GM12878 (cell line): ENCODE data around the gene CLDN24.

Experiments
- CTCF ChIP-seq, 3 experiments: IDR thresholded peaks in 2 of 3; conservative IDR thresholded peaks in 1 of 3; 2 replicates each; pipeline ENCODE4 v1.5.1; 2011; ENCODE audit warnings: low read depth in 3 of 3, low read length in 3 of 3, mild to moderate bottlenecking in 3 of 3, control low read depth in 2 of 3, moderate library complexity in 2 of 3, inconsistent platforms in 1 of 3, mixed read lengths in 1 of 3; ENCODE audit not compliant: control insufficient read depth in 2 of 3, insufficient read depth in 1 of 3; ENCODE audit errors: extremely low read depth in 1 of 3
- IRF3 ChIP-seq: fragments of 450-650 bp; IDR thresholded peaks from 2 replicates; pipeline ENCODE4 v1.6.1; 2014; ENCODE audit warnings: mild to moderate bottlenecking
- POLR2AphosphoS5 ChIP-seq: IDR thresholded peaks from 2 replicates; pipeline ENCODE4 v1.6.1; 2011; ENCODE audit warnings: mild to moderate bottlenecking, low read length, inconsistent platforms
- POU2F2 ChIP-seq: IDR thresholded peaks from 3 replicates; pipeline ENCODE4 v1.6.1; 2011; ENCODE audit warnings: low read depth, mild to moderate bottlenecking, low read length, borderline replicate concordance
- RELA ChIP-seq: fragments of 450-650 bp; IDR thresholded peaks from 2 replicates; pipeline ENCODE4 v1.8.0; 2014; ENCODE audit warnings: borderline replicate concordance; ENCODE audit not compliant: partially characterized antibody
- TBL1XR1 ChIP-seq: IDR thresholded peaks from 2 replicates; pipeline ENCODE4 v1.6.1; 2012; ENCODE audit warnings: low read depth, low read length, improper control_type of control experiment

- TF ChIP-seq RELA (no peak), TBL1XR1 (no peak), POLR2AphosphoS5 (no peak), IRF3 (no peak), POU2F2 (no peak), CTCF (IDR thresholded peaks at IDR 0.05 in 2 of 3, conservative IDR thresholded peaks at IDR 0.05 in 1 of 3; ENCODE audit: control insufficient read depth in 2 of 3, extremely low read depth in 1 of 3, insufficient read depth in 1 of 3, low read depth in 3 of 3, low read length in 3 of 3) (no peak)
Measured at GRCh38 chr4:183352546-183352945, 30.3 kb upstream of the CLDN24 start.
